Measurements from ENCODE around the gene KIF26A. TPM values are rescaled to one million over a fixed set of nuclear protein-coding genes. Genes with fewer than 3 reads are reported as not detected.

The KIF26A gene
- total RNA-seq, 4 donors from 2014 or later, result 0.59 to 3.3 (median 1.5) TPM

- Histone ChIP-seq H3K27ac (no peak overlapping the region), H3K27me3 (peaks cover 27 to 29% (median 29%) of the 10 kb centered on the region in 3 donors), H3K9me3 (no peaks in the 10 kb centered on the region), H3K4me3 (peak overlapping the region in 2 of 4 donors; percentile 55 to 56), H3K36me3 (no peaks in the 10 kb centered on the region), H3K4me1 (peaks cover 13 to 20% of the 10 kb centered on the region in 2 donors)
- ATAC-seq (no peak), DNase-seq (no peak)
- in situ Hi-C loops (cut with MboI; ENCODE audit: low sequenced_read_pairs in 4 of 4), result loop anchor here in 3 of 4 donors (25.0 kb wide), 2 partner anchors 422 to 497 kb away; no protein-coding TSS in a partner anchor
- no peak for TF ChIP-seq POLR2A (IDR thresholded peaks at IDR 0.05)
- TF ChIP-seq CTCF (IDR thresholded peaks at IDR 0.05 in 4 of 5, conservative IDR thresholded peaks at IDR 0.05 in 1 of 5), result no peak
- intact Hi-C loops (cut with DNase I; ENCODE audit: low total_unique reads), result no loop called here
Measured at GRCh38 chr14:104140463-104141331, 2.3 kb downstream of the KIF26A start.

GRCh38 chr14:104141621-104142091 is 3.3 kb downstream of the KIF26A start:
- Histone ChIP-seq H3K27me3 (peaks cover 23 to 24% (median 24%) of the 10 kb centered on the region in 3 donors), H3K4me3 (no peak overlapping the region), H3K9me3 (no peaks in the 10 kb centered on the region), H3K36me3 (no peaks in the 10 kb centered on the region), H3K4me1 (peaks cover 13 to 15% of the 10 kb centered on the region in 2 donors), H3K27ac (no peak overlapping the region)
- no peak for ATAC-seq
- in situ Hi-C loops (cut with MboI; ENCODE audit: low sequenced_read_pairs in 4 of 4), result loop anchor here in 3 of 4 donors (25.0 kb wide), 2 partner anchors 421 to 496 kb away; no protein-coding TSS in a partner anchor
- TF ChIP-seq CTCF (IDR thresholded peaks at IDR 0.05 in 4 of 5, conservative IDR thresholded peaks at IDR 0.05 in 1 of 5) (no peak), POLR2A (IDR thresholded peaks at IDR 0.05) (no peak)
- intact Hi-C loops (cut with DNase I; ENCODE audit: low total_unique reads), result no loop called here
- no peak for DNase-seq

GRCh38 chr14:104142136-104142945 is 4.0 kb downstream of the KIF26A start:
- peaks cover 6 to 8% of the 10 kb centered on the region in 2 donors for H3K4me1 ChIP-seq
- TF ChIP-seq POLR2A (IDR thresholded peaks at IDR 0.05) (no peak), CTCF (IDR thresholded peaks at IDR 0.05 in 4 of 5, conservative IDR thresholded peaks at IDR 0.05 in 1 of 5) (no peak)
- H3K9me3 ChIP-seq, result no peaks in the 10 kb centered on the region
- DNase-seq (no peak), ATAC-seq (no peak)
- H3K27ac ChIP-seq, result no peak overlapping the region
- H3K4me3 ChIP-seq, result no peak overlapping the region
- in situ Hi-C loops (cut with MboI; ENCODE audit: low sequenced_read_pairs in 4 of 4) (loop anchor here in 3 of 4 donors (25.0 kb wide), 2 partner anchors 420 to 495 kb away; no protein-coding TSS in a partner anchor), intact Hi-C loops (cut with DNase I; ENCODE audit: low total_unique reads) (no loop called here)
- H3K36me3 ChIP-seq, result no peaks in the 10 kb centered on the region
- peaks cover 16 to 17% (median 17%) of the 10 kb centered on the region in 3 donors for H3K27me3 ChIP-seq

GRCh38 chr14:104142946-104143470 is 4.6 kb downstream of the KIF26A start:
- no peak overlapping the region for H3K27ac ChIP-seq
- in situ Hi-C loops (cut with MboI; ENCODE audit: low sequenced_read_pairs in 4 of 4), result loop anchor here in 3 of 4 donors (25.0 kb wide), 2 partner anchors 419 to 494 kb away; no protein-coding TSS in a partner anchor
- intact Hi-C loops (cut with DNase I; ENCODE audit: low total_unique reads), result no loop called here
- H3K4me3 ChIP-seq, result no peak overlapping the region
- TF ChIP-seq POLR2A (IDR thresholded peaks at IDR 0.05) (no peak), CTCF (IDR thresholded peaks at IDR 0.05 in 4 of 5, conservative IDR thresholded peaks at IDR 0.05 in 1 of 5) (no peak)
- ATAC-seq (no peak), DNase-seq (no peak)
- no peaks in the 10 kb centered on the region for H3K36me3 ChIP-seq
- H3K4me1 ChIP-seq, result peaks cover under 1 to 2% of the 10 kb centered on the region in 2 donors
- H3K9me3 ChIP-seq, result no peaks in the 10 kb centered on the region
- H3K27me3 ChIP-seq, result peaks cover 13 to 15% (median 14%) of the 10 kb centered on the region in 3 donors
